Neural cell (in vitro differentiated cells): Measurements from ENCODE around the gene HNRNPLL. TPM values are rescaled to one million over a fixed set of nuclear protein-coding genes. Genes with fewer than 3 reads are reported as not detected.

Source experiments
- H2AFZ ChIP-seq: fragments of 200-600, 300-800 bp; sonication (generic), shearing (Covaris generic); 2 replicates; pipeline ENCODE4 v1.6.0; 2014; ENCODE audit warnings: low read depth, mild to moderate bottlenecking, antibody characterized with exemption, low read length, moderate library complexity
- H3F3A ChIP-seq: fragments of 200-600 bp; shearing (Covaris generic); 2 replicates; pipeline ENCODE4 v1.6.1; 2016; ENCODE audit warnings: mild to moderate bottlenecking, moderate library complexity, mixed read lengths, antibody characterized with exemption, low read length; ENCODE audit not compliant: insufficient read depth, poor library complexity, severe bottlenecking
- H3K27ac ChIP-seq: fragments of 200-600, 300-800 bp; sonication (generic), shearing (Covaris generic); 2 replicates; pipeline ENCODE4 v1.5.1; 2014; ENCODE audit warnings: mild to moderate bottlenecking, low read length, moderate library complexity
- H3K27me3 ChIP-seq: fragments of 300-800, 200-600 bp; sonication (generic), shearing (Covaris generic); 2 replicates; pipeline ENCODE4 v1.6.0; 2014; ENCODE audit warnings: mild to moderate bottlenecking, low read depth, low read length, moderate library complexity; ENCODE audit not compliant: insufficient read depth
- H3K36me3 ChIP-seq: fragments of 300-800, 200-600 bp; sonication (generic), shearing (Covaris generic); 2 replicates; pipeline ENCODE4 v1.5.1; 2014; ENCODE audit warnings: mild to moderate bottlenecking, antibody characterized with exemption, low read length, moderate library complexity; ENCODE audit not compliant: insufficient read depth
- H3K4me2 ChIP-seq: fragments of 300-800, 200-600 bp; sonication (generic), shearing (Covaris generic); 2 replicates; pipeline ENCODE4 v1.6.0; 2014; ENCODE audit warnings: mild to moderate bottlenecking, low read length
- H3K4me3 ChIP-seq: fragments of 300-800, 200-600 bp; sonication (generic), shearing (Covaris generic); 2 replicates; pipeline ENCODE4 v1.5.1; 2014; ENCODE audit warnings: mild to moderate bottlenecking, low read length, moderate library complexity
- H3K79me2 ChIP-seq: fragments of 200-600 bp; shearing (Covaris generic); replicated peaks from 2 replicates; pipeline ENCODE4 v1.6.0; 2014; ENCODE audit warnings: mild to moderate bottlenecking, low read length, moderate library complexity; ENCODE audit not compliant: insufficient read depth
- H3K9ac ChIP-seq: fragments of 300-800, 200-600 bp; sonication (generic), shearing (Covaris generic); 2 replicates; pipeline ENCODE4 v1.6.1; 2016; ENCODE audit warnings: mild to moderate bottlenecking, low read length, mixed read lengths
- H3K9me2 ChIP-seq: fragments of 200-600 bp; shearing (Covaris generic); 2 replicates; pipeline ENCODE4 v1.6.1; 2016; ENCODE audit warnings: mild to moderate bottlenecking, low read length, mixed read lengths; ENCODE audit not compliant: insufficient read depth
- H3K9me3 ChIP-seq: fragments of 200-600, 300-800 bp; sonication (generic), shearing (Covaris generic); 2 replicates; pipeline ENCODE4 v1.6.1; 2016; ENCODE audit warnings: mild to moderate bottlenecking, mixed run types, low read length, moderate library complexity, mixed read lengths
- H4K20me1 ChIP-seq: fragments of 200-600 bp; shearing (Covaris generic); 2 replicates; pipeline ENCODE4 v1.6.1; 2016; ENCODE audit warnings: mild to moderate bottlenecking, mixed run types; ENCODE audit not compliant: insufficient read depth
- CTCF ChIP-seq: fragments of 450-650 bp; IDR thresholded peaks from 2 replicates; pipeline ENCODE4 v1.5.1; 2014; ENCODE audit warnings: antibody characterized with exemption, mild to moderate bottlenecking, moderate library complexity; ENCODE audit not compliant: poor library complexity, severe bottlenecking
- EP300 ChIP-seq: fragments of 450-650 bp; conservative IDR thresholded peaks from 2 replicates; pipeline ENCODE4 v1.6.1; 2014; ENCODE audit warnings: antibody characterized with exemption, mild to moderate bottlenecking, moderate library complexity; ENCODE audit not compliant: poor library complexity, severe bottlenecking
- EZH2 ChIP-seq: fragments of 200-600, 300-800 bp; shearing (Covaris generic), sonication (generic); IDR thresholded peaks from 2 replicates; pipeline ENCODE4 v1.6.1; 2014; ENCODE audit warnings: antibody characterized with exemption, low read length, borderline replicate concordance, mild to moderate bottlenecking; ENCODE audit not compliant: insufficient read depth, poor library complexity, severe bottlenecking
- MXI1 ChIP-seq: fragments of 450-650 bp; conservative IDR thresholded peaks from 2 replicates; pipeline ENCODE4 v1.6.1; 2014; ENCODE audit warnings: antibody characterized with exemption, mild to moderate bottlenecking; ENCODE audit not compliant: poor library complexity, severe bottlenecking
- POLR2AphosphoS5 ChIP-seq: IDR thresholded peaks from 2 replicates; pipeline ENCODE4 v1.6.1; 2012
- RAD21 ChIP-seq: fragments of 450-650 bp; conservative IDR thresholded peaks from 2 replicates; pipeline ENCODE4 v1.6.1; 2014; ENCODE audit warnings: antibody characterized with exemption, mild to moderate bottlenecking, moderate library complexity
- REST ChIP-seq: IDR thresholded peaks from 2 replicates; pipeline ENCODE4 v1.6.1; 2012; ENCODE audit warnings: borderline replicate concordance
- SMC3 ChIP-seq: fragments of 450-650 bp; conservative IDR thresholded peaks from 2 replicates; pipeline ENCODE4 v1.6.1; 2014; ENCODE audit warnings: antibody characterized with exemption, mild to moderate bottlenecking, moderate library complexity; ENCODE audit not compliant: poor library complexity
- TAF1 ChIP-seq: IDR thresholded peaks from 2 replicates; pipeline ENCODE4 v1.6.1; 2012; ENCODE audit warnings: low read depth
- polyA minus RNA-seq: library from RNA; depleted of rRNA, polyadenylated mRNA; stranded (reverse); fragments of >200 nt; gene quantifications from 2 replicates; pipeline ENCODE4 v1.2.3, GENCODE V29; 2014
- polyA plus RNA-seq: library from polyadenylated mRNA; depleted of rRNA; stranded (reverse); fragments of >200 nt; gene quantifications from 2 replicates; pipeline ENCODE4 v1.2.3, GENCODE V29; 2014

Gene HNRNPLL
- 53.4 and 63.5 TPM in 2 replicates for polyA plus RNA-seq
- 116 and 128 TPM in 2 replicates for polyA minus RNA-seq

DNA sequence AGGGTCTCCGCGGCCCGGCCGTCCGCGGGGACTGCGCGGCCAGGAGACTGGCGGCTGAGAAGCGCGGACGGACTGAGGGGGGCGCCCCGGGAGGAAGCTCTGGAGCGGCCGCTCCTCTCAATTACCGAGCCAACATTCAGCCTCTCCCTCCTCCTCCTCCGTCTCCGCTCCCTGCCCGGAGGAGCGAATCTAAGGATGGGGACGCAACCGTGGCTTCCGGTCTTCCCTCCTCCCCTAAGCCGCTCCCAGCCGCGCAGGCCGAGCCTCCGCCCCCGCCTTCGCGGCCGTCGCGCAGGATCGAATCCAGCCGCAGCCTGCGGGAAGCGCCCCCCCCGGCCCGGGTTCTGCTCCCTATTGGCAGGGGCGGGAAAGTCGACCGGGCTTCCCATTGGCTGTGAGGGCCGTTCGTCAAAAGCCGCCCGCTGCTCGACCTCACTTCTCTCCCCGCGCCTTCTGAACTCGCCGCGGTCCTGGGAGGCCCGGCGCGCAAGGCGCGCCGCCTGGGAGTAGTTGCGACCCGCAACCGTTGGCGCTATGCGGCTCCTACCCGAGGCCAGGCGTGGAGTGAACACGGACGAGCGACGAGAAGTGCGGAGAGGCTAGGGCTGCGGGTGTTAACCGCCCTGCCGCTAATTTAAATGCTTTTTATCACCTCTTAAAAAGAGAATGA lies at the start of gene HNRNPLL:
Gene HNRNPLL (minus strand): TSS at position 197 of the 670 bp plus-strand sequence. CDS start 302 bp downstream, outside the sequence.
- Histone ChIP-seq H3K36me3 (no peaks in the 10 kb centered on the region), H3K27ac (peak within 1 kb of the TSS; percentile 91), H2AFZ (peak within 1 kb of the TSS; percentile 84), H3K4me2 (no peak within 1 kb of the TSS), H3K4me3 (peak within 1 kb of the TSS; percentile 87), H3K9ac (peak within 1 kb of the TSS; percentile 90), H4K20me1 (peaks cover 8% of the 10 kb centered on the region), H3K27me3 (no peaks in the 10 kb centered on the region), H3F3A (peaks cover 7% of the 10 kb centered on the region), H3K9me3 (no peaks in the 10 kb centered on the region), H3K9me2 (no peaks in the 10 kb centered on the region), H3K79me2 (peaks cover 40% of the 10 kb centered on the region)
- TF ChIP-seq CTCF, result no peak
- TF ChIP-seq MXI1, result peak; percentile 75
- peak; percentile 71 for TF ChIP-seq TAF1
- TF ChIP-seq REST, result peak; percentile 45
- no peak for TF ChIP-seq RAD21
- TF ChIP-seq POLR2AphosphoS5, result peak; percentile 98
- no peak for TF ChIP-seq EP300
- TF ChIP-seq SMC3, result no peak
- no peak for TF ChIP-seq EZH2

- Histone ChIP-seq H3K4me2 (no peak overlapping the region), H2AFZ (no peak overlapping the region), H3K27me3 (no peaks in the 10 kb centered on the region), H3K4me3 (no peak overlapping the region), H3K9ac (no peak overlapping the region), H3K36me3 (no peaks in the 10 kb centered on the region), H3K9me2 (no peaks in the 10 kb centered on the region), H3F3A (no peaks in the 10 kb centered on the region), H3K79me2 (no peaks in the 10 kb centered on the region), H3K27ac (no peak overlapping the region), H4K20me1 (no peaks in the 10 kb centered on the region), H3K9me3 (no peaks in the 10 kb centered on the region)
- TF ChIP-seq EP300 (no peak), EZH2 (no peak), REST (no peak), POLR2AphosphoS5 (no peak), CTCF (no peak), RAD21 (no peak), TAF1 (no peak), SMC3 (no peak), MXI1 (no peak)
Observed at GRCh38 chr2:38650717-38651116, 48.0 kb upstream of the HNRNPLL start.
